HepG2 (cell line): Measurements from ENCODE around the gene FDPS. TPM values are rescaled to one million over a fixed set of nuclear protein-coding genes. Genes with fewer than 3 reads are reported as not detected.
A peak's percentile ranks its signal among the peaks of the same experiment; 100 is the strongest.

Experiments used
- BHLHE40 ChIP-seq: IDR thresholded peaks from 2 replicates; pipeline ENCODE4 v1.6.1; 2011; ENCODE audit warnings: low read length, improper control_type of control experiment
- DNMT3B ChIP-seq: conservative IDR thresholded peaks from 2 replicates; pipeline ENCODE4 v1.6.1; 2016; ENCODE audit warnings: missing biosample characterization, control low read depth
- ELF3 ChIP-seq: IDR thresholded peaks from 2 replicates; pipeline ENCODE4 v1.6.1; 2016; ENCODE audit warnings: missing genetic modification reagents, missing compliant biosample characterization
- ERF ChIP-seq: IDR thresholded peaks from 2 replicates; pipeline ENCODE4 v1.6.1; 2018; ENCODE audit warnings: missing biosample characterization, missing genetic modification reagents
- GPBP1L1 ChIP-seq: sonication (generic); formaldehyde crosslinking; IDR thresholded peaks from 2 replicates; pipeline ENCODE4 v1.5.0; 2020; ENCODE audit warnings: mild to moderate bottlenecking, missing genetic modification reagents
- HNRNPK ChIP-seq: fragments of 200-400 bp; formaldehyde crosslinking; IDR thresholded peaks from 2 replicates; pipeline ENCODE4 v1.6.1; 2018; ENCODE audit warnings: low read length, low read depth, moderate library complexity, mild to moderate bottlenecking; ENCODE audit not compliant: poor library complexity, severe bottlenecking
- MAZ ChIP-seq, 2 experiments: sonication (generic) in 1 of 2; formaldehyde crosslinking in 1 of 2; IDR thresholded peaks; 2 replicates each; pipeline versions ENCODE4 v1.5.0 to v1.6.1; 2012 to 2020; ENCODE audit warnings: low read depth in 2 of 2, mild to moderate bottlenecking in 2 of 2, borderline replicate concordance in 1 of 2, improper control_type of control experiment in 1 of 2, low read length in 1 of 2, missing genetic modification reagents in 1 of 2, moderate library complexity in 1 of 2
- NFATC3 ChIP-seq: sonication (generic); formaldehyde crosslinking; IDR thresholded peaks from 2 replicates; pipeline ENCODE4 v1.5.1; 2020; ENCODE audit warnings: mild to moderate bottlenecking, missing genetic modification reagents
- SSRP1 ChIP-seq: IDR thresholded peaks from 2 replicates; pipeline ENCODE4 v1.6.1; 2016; ENCODE audit warnings: control low read depth
- TBX2 ChIP-seq: sonication (generic); formaldehyde crosslinking; IDR thresholded peaks from 2 replicates; pipeline ENCODE4 v1.5.0; 2020; ENCODE audit warnings: missing genetic modification reagents, mild to moderate bottlenecking, borderline replicate concordance
- ZBTB38 ChIP-seq: sonication (generic); formaldehyde crosslinking; IDR thresholded peaks from 2 replicates; pipeline ENCODE4 v1.5.1; 2020; ENCODE audit warnings: mild to moderate bottlenecking, missing genetic modification reagents
- ZFP62 ChIP-seq: sonication (generic); formaldehyde crosslinking; IDR thresholded peaks from 2 replicates; pipeline ENCODE4 v1.4.0; 2020; ENCODE audit warnings: missing genetic modification reagents
- ZNF451 ChIP-seq: sonication (generic); formaldehyde crosslinking; IDR thresholded peaks from 2 replicates; pipeline ENCODE4 v1.5.0; 2020; ENCODE audit warnings: mild to moderate bottlenecking, missing genetic modification reagents
- ZNF563 ChIP-seq: sonication (generic); formaldehyde crosslinking; IDR thresholded peaks from 2 replicates; pipeline ENCODE4 v1.8.0; 2022; ENCODE audit warnings: mild to moderate bottlenecking, moderate library complexity, missing genetic modification reagents
- ZNF691 ChIP-seq: sonication (generic); formaldehyde crosslinking; IDR thresholded peaks from 2 replicates; pipeline ENCODE4 v1.4.0; 2020; ENCODE audit warnings: missing genetic modification reagents, low read depth, mild to moderate bottlenecking, borderline replicate concordance
- ZNF7 ChIP-seq: IDR thresholded peaks from 2 replicates; pipeline ENCODE4 v1.6.1; 2016; ENCODE audit warnings: missing biosample characterization, missing genetic modification reagents
- ZNF773 ChIP-seq: sonication (generic); formaldehyde crosslinking; IDR thresholded peaks from 2 replicates; pipeline ENCODE4 v1.4.0; 2020; ENCODE audit warnings: missing genetic modification reagents, borderline replicate concordance
- polyA plus RNA-seq, 8 experiments: library from polyadenylated mRNA; depleted of rRNA in 3 of 8; stranded (reverse) in 7 of 8; unstranded in 1 of 8; fragments of >200 nt; fragmentation: Illumina TruSeq in 4 of 8; extraction: Trizol in 4 of 8; gene quantifications; 2 replicates each; pipeline versions ENCODE4 v1.2.1 to v1.2.3, GENCODE V29; 2011 to 2016; ENCODE audit warnings: low read depth in 4 of 8, missing spikeins in 1 of 8, mixed read lengths in 1 of 8; ENCODE audit not compliant: insufficient read depth in 1 of 8
- total RNA-seq, 5 experiments: library from RNA; depleted of rRNA; stranded (reverse); fragments of >200 nt; fragmentation: Illumina TruSeq; extraction: Trizol; gene quantifications; 2 replicates each; pipeline ENCODE4 v1.2.3, GENCODE V29; 2016; ENCODE audit warnings: low read depth in 1 of 5
- TF ChIP-seq, protein P1 (sequence below): sonication (generic); formaldehyde crosslinking; IDR thresholded peaks from 2 replicates; pipeline ENCODE4 v1.4.0; 2020; ENCODE audit warnings: mild to moderate bottlenecking, missing genetic modification reagents
- TF ChIP-seq, protein P2 (sequence below): sonication (generic); formaldehyde crosslinking; IDR thresholded peaks from 2 replicates; pipeline ENCODE4 v1.4.0; 2020; ENCODE audit warnings: mild to moderate bottlenecking, missing genetic modification reagents
- TF ChIP-seq, protein P3 (sequence below): fragments of 450-650 bp; IDR thresholded peaks from 2 replicates; pipeline ENCODE4 v1.6.1; 2016

FDPS gene
- total and polyA plus RNA-seq, 2 of the 13 experiments (the other 11 are each of a cell fraction or from before 2014, with no cell fraction given) = 264 to 519 TPM

DNA sequence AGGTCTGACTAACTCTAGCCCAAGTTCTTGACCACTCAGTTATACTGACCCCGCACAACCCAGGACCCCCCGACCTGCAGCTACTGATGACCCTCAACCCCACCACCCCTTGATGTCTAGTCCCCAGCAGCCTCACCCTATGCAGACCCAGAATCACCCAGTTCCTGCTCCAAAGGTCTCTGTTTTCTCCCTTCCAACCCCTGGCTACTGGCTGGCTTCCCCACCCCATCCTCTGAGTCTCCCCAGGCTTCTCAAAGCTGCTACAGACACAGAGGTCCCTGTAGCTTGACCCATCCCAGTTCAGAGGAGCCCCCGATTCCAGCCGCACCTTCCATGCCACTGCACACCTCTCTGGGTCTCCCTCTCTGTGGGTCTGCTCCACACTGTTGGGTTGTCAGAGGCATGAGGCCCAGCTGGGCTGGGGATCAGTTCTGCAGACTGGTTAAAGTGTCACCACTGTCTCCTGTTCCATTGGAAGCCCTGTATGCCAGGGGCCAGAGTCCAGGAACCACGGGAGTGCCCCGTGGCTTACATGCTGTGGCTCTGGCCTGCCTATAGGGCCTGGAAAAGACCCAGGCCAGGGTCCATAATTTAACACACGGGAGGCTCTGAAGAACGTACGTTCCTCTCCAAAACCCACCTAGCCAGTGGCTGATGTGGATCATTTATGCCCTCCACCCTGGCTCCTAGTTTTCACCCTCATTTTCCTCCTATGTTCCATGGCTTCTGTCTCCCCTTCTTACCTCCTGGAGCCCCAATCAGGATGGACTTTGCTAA lies 7.9 kb upstream of the FDPS start (continued):
- TF ChIP-seq ELF3 (CRISPR knock-in tag) (peak; percentile 59), ZBTB38 (CRISPR knock-in tag) (peak; percentile 95), ERF (CRISPR knock-in tag) (peak; percentile 97), ZNF691 (CRISPR knock-in tag) (peak; percentile 90; the same call in 1 of the 2 replicates), ZNF7 (CRISPR knock-in tag) (no peak), NFATC3 (CRISPR knock-in tag) (no peak), SSRP1 (no peak), HNRNPK (no peak), BHLHE40 (no peak), ZNF563 (CRISPR knock-in tag) (peak; percentile 90), TBX2 (CRISPR knock-in tag) (peak; percentile 81; the same call in 1 of the 2 replicates), GPBP1L1 (CRISPR knock-in tag) (no peak), MAZ (IDR thresholded peaks at IDR 0.05; ENCODE audit: borderline replicate concordance, low read depth, low read length) (no peak), MAZ (CRISPR knock-in tag; IDR thresholded peaks at IDR 0.05; ENCODE audit: low read depth) (peak; percentile 64), ZNF451 (CRISPR knock-in tag) (peak; percentile 88; the same call in 1 of the 2 replicates), ZNF773 (no peak), DNMT3B (no peak), ZFP62 (CRISPR knock-in tag) (no peak)
- TF ChIP-seq, protein P1, sequence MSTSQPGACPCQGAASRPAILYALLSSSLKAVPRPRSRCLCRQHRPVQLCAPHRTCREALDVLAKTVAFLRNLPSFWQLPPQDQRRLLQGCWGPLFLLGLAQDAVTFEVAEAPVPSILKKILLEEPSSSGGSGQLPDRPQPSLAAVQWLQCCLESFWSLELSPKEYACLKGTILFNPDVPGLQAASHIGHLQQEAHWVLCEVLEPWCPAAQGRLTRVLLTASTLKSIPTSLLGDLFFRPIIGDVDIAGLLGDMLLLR (CRISPR knock-in tag) = no peak
- TF ChIP-seq, protein P2, sequence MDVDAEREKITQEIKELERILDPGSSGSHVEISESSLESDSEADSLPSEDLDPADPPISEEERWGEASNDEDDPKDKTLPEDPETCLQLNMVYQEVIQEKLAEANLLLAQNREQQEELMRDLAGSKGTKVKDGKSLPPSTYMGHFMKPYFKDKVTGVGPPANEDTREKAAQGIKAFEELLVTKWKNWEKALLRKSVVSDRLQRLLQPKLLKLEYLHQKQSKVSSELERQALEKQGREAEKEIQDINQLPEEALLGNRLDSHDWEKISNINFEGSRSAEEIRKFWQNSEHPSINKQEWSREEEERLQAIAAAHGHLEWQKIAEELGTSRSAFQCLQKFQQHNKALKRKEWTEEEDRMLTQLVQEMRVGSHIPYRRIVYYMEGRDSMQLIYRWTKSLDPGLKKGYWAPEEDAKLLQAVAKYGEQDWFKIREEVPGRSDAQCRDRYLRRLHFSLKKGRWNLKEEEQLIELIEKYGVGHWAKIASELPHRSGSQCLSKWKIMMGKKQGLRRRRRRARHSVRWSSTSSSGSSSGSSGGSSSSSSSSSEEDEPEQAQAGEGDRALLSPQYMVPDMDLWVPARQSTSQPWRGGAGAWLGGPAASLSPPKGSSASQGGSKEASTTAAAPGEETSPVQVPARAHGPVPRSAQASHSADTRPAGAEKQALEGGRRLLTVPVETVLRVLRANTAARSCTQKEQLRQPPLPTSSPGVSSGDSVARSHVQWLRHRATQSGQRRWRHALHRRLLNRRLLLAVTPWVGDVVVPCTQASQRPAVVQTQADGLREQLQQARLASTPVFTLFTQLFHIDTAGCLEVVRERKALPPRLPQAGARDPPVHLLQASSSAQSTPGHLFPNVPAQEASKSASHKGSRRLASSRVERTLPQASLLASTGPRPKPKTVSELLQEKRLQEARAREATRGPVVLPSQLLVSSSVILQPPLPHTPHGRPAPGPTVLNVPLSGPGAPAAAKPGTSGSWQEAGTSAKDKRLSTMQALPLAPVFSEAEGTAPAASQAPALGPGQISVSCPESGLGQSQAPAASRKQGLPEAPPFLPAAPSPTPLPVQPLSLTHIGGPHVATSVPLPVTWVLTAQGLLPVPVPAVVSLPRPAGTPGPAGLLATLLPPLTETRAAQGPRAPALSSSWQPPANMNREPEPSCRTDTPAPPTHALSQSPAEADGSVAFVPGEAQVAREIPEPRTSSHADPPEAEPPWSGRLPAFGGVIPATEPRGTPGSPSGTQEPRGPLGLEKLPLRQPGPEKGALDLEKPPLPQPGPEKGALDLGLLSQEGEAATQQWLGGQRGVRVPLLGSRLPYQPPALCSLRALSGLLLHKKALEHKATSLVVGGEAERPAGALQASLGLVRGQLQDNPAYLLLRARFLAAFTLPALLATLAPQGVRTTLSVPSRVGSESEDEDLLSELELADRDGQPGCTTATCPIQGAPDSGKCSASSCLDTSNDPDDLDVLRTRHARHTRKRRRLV (CRISPR knock-in tag) = peak; percentile 51; the same call in 1 of the 2 replicates
- TF ChIP-seq, protein P3, sequence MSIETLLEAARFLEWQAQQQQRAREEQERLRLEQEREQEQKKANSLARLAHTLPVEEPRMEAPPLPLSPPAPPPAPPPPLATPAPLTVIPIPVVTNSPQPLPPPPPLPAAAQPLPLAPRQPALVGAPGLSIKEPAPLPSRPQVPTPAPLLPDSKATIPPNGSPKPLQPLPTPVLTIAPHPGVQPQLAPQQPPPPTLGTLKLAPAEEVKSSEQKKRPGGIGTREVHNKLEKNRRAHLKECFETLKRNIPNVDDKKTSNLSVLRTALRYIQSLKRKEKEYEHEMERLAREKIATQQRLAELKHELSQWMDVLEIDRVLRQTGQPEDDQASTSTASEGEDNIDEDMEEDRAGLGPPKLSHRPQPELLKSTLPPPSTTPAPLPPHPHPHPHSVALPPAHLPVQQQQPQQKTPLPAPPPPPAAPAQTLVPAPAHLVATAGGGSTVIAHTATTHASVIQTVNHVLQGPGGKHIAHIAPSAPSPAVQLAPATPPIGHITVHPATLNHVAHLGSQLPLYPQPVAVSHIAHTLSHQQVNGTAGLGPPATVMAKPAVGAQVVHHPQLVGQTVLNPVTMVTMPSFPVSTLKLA = 0 out of 2 replicates have a peak, but pooled peaks have one; percentile 32
